ENCODE measurements around the gene LATS2.
"Not testable (repeated sequence)": the region's sequence is repeated elsewhere in the genome, so short reads cannot be mapped to it uniquely, and the experiment has no call there.

The LATS2 gene

GRCh38 chr13:20952838-20953237 is 108.5 kb downstream of the LATS2 start:
- Mint-ChIP-seq H3K27ac (no peak overlapping the region), H3K4me3 (no peak overlapping the region), H3K9me3 (no peaks in the 10 kb centered on the region), H3K4me1 (no peaks in the 10 kb centered on the region), H3K27me3 (peaks cover 7 to 16% of the 10 kb centered on the region in 2 donors), H3K36me3 (no peaks in the 10 kb centered on the region)
- DNase-seq = no peak
- no peak for ATAC-seq (replicated peaks)

DNA sequence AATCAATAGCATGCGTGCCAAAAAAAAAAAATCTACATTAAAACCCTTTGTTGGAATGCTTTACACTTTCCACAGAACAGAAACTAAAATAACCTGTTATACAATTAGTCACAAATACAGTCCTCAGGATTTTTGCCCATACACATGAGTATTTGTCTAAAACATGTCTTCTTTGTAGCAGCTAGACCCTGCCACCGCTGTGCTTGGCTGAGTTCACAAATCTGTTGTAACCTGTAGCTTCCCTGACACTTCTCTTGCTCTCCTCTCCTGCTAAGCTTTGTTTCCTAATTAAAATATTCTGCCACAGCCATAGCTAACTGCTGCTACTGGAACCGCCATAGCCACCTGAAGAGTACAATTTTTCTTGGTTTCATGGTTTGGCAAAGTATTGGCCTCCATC is 113.4 kb downstream of the LATS2 start:
- DNase-seq; H3K36me3 Mint-ChIP-seq; H3K4me3 Mint-ChIP-seq; H3K9me3 Mint-ChIP-seq; H3K27ac Mint-ChIP-seq; ATAC-seq (replicated peaks): not testable (repeated sequence)
- peaks cover 37 to 41% of the 10 kb centered on the region in 2 donors for H3K27me3 Mint-ChIP-seq
- H3K4me1 Mint-ChIP-seq = peaks cover 10 to 20% of the 10 kb centered on the region in 2 donors

DNA sequence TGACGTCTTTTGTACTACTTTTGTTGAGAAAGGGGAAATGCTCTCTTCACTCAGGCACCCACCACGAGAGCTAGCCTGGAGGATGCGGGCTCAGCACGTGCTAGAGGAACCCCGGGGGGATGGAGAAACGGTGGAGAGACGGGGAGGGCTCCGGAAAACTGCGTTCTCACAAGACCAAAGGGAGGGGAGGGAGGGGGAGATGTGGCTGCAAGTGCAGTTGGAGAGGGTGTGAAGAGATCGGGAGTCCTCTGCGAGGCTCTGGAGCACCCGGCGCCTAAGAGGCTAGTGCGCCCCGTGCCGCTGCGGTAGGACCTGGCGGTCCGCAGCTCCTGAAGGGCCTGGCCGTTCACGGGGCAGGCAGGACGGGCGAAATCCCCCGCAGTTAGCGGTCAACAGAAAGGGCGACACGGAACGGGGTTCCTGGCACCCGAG is 115.4 kb downstream of the LATS2 start:
- Mint-ChIP-seq H3K36me3 (peaks cover 0 to 2% of the 10 kb centered on the region in 2 donors), H3K27ac (no peak overlapping the region), H3K4me1 (peaks cover 10 to 20% of the 10 kb centered on the region in 2 donors), H3K27me3 (peaks cover 33 to 41% of the 10 kb centered on the region in 2 donors), H3K4me3 (peak overlapping the region; percentile 60 to 76), H3K9me3 (no peaks in the 10 kb centered on the region)
- ATAC-seq (replicated peaks) = peak; percentile 37 to 50
- DNase-seq = no peak

GRCh38 chr13:20942938-20943559 is 118.3 kb downstream of the LATS2 start:
- Mint-ChIP-seq H3K9me3 (no peaks in the 10 kb centered on the region), H3K36me3 (peaks cover 0 to 2% of the 10 kb centered on the region in 2 donors), H3K27ac (no peak overlapping the region), H3K4me1 (peaks cover 10 to 20% of the 10 kb centered on the region in 2 donors), H3K4me3 (no peak overlapping the region), H3K27me3 (peaks cover 33 to 41% of the 10 kb centered on the region in 2 donors)
- DNase-seq (no peak), ATAC-seq (replicated peaks) (peak; percentile 5 to 12)

DNA sequence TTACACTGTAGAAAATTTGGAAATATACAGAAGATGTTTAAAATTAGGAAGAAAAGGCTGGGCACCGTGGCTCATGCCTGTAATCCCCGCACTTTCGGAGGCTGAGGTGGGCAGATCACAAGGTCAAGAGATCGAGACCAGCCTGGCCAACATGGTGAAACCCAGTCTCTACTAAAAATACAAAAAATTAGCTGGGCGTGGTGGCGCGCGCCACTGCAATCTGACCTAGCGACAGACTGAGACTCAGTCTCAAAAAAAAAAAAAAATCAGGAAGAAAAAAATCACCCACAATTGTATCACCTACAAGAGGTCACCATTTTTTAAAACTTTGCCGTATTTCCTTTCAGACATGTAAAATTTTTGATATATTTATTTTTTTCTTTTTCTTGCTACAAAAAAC is 120.9 kb downstream of the LATS2 start:
- H3K4me3 Mint-ChIP-seq = not testable (repeated sequence)

DNA sequence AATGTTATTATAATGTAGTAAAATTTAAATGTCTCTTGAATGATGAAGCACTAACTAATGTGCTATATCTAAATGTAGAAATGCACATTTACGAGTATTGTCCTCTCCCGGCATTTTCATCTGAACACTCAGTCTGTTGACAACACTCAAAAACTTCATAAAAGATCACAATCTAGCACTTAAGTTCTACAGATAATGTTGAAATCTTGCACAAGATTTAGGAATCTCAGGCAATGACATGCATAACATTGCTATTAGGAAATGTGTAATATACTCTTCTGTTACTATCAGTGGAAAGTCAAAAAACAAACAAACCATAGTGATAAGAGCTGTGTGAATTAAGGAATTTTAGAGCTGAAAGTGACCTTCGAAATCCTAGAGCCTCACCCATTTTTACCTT is 121.3 kb downstream of the LATS2 start:
- Mint-ChIP-seq H3K4me3 (no peak overlapping the region), H3K9me3 (no peaks in the 10 kb centered on the region), H3K36me3 (peaks cover 0 to 2% of the 10 kb centered on the region in 2 donors), H3K27ac (no peak overlapping the region), H3K27me3 (peaks cover 16 to 21% of the 10 kb centered on the region in 2 donors), H3K4me1 (peaks cover 3 to 6% of the 10 kb centered on the region in 2 donors)
- ATAC-seq (replicated peaks) = no peak
- DNase-seq = no peak

More for the DNA sequence above, 120.9 kb downstream of the LATS2 start:
- H3K4me1 Mint-ChIP-seq; H3K27ac Mint-ChIP-seq; DNase-seq; H3K36me3 Mint-ChIP-seq; H3K9me3 Mint-ChIP-seq; ATAC-seq (replicated peaks): not testable (repeated sequence)
- peaks cover 16 to 26% of the 10 kb centered on the region in 2 donors for H3K27me3 Mint-ChIP-seq

DNA sequence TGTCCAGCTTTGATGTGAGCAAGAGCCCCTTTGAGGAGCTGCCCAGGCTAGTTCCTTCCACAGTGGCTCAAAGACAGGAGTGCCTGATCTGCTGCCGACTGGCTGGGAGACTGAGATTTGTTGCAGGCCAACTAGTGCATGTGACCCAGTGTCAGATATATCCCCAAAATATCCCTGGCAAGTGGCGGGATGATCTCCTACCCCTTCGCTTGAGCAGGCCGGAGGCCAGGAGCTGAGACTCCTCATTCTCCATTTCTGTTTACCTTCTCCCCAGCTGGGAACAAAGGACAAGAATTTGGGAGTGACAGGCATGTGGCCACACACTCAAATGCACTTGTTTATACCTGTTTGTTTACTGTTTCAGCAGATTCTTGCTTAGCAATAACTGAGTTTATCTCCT is 121.7 kb downstream of the LATS2 start:
- peaks cover 3 to 6% of the 10 kb centered on the region in 2 donors for H3K4me1 Mint-ChIP-seq
- H3K27ac Mint-ChIP-seq = no peak overlapping the region
- DNase-seq = no peak
- H3K36me3 Mint-ChIP-seq = peaks cover 0 to 2% of the 10 kb centered on the region in 2 donors
- H3K4me3 Mint-ChIP-seq = no peak overlapping the region
- peaks cover 16 to 17% of the 10 kb centered on the region in 2 donors for H3K27me3 Mint-ChIP-seq
- H3K9me3 Mint-ChIP-seq = no peaks in the 10 kb centered on the region
- ATAC-seq (replicated peaks) = no peak

DNA sequence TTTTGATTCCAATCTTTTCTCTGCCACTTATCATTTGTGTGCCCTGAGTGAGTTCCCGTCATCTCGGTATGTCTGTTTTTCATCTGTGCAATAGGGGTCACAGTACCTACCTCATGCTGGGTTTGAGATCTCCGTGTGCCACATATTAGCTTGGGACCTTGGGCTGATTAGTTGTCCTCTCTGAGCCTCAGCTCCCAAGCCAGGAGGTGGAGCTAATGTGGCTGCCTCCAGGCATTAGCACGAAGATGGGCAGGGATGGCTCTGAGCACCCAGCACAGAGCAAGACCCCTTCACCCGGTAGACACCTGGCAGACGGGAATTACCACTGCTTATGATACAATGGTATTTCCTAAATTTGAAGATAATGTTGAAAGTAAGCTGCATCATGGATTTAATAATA is 123.1 kb downstream of the LATS2 start:
- Mint-ChIP-seq H3K27me3 (peaks cover 6 to 11% of the 10 kb centered on the region in 2 donors), H3K4me1 (no peaks in the 10 kb centered on the region), H3K9me3 (no peaks in the 10 kb centered on the region), H3K27ac (no peak overlapping the region), H3K4me3 (no peak overlapping the region), H3K36me3 (no peaks in the 10 kb centered on the region)
- ATAC-seq (replicated peaks) (no peak), DNase-seq (no peak)

DNA sequence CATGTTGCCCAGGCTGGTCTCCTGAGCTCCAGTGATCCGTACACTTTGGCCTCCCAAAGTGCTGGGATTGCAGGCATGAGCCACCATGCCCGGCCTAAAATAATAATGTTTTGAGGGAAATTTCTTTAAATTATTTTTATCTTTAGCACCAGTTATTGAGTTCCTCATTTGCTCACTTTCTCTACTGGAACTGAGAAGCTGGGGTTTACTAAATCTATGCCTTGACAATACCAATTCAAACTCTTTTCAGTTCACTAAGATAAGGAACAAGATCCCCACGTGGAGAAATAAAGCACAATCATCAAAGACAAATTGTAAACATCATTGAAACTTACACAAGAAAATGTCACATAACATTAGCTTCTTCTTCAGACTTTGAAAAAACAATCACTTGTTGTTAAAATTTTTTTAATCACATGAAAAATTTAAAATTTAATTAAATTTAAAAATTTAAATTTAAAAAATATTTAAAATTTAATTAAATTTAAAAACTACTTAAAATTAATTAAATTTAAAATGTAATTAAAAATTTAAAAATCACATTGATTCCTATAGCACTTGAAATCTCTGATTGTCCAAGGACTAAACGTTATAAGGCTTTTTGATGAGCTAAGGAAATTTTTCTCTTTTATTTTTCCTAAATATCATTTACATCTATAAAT is 133.7 kb downstream of the LATS2 start:
- peaks cover 0 to 1% of the 10 kb centered on the region in 2 donors for H3K9me3 Mint-ChIP-seq
- no peaks in the 10 kb centered on the region for H3K27me3 Mint-ChIP-seq
- H3K27ac Mint-ChIP-seq = no peak overlapping the region
- H3K36me3 Mint-ChIP-seq = no peaks in the 10 kb centered on the region
- ATAC-seq (replicated peaks) (no peak), DNase-seq (no peak)
- H3K4me3 Mint-ChIP-seq = no peak overlapping the region
- no peaks in the 10 kb centered on the region for H3K4me1 Mint-ChIP-seq

DNA sequence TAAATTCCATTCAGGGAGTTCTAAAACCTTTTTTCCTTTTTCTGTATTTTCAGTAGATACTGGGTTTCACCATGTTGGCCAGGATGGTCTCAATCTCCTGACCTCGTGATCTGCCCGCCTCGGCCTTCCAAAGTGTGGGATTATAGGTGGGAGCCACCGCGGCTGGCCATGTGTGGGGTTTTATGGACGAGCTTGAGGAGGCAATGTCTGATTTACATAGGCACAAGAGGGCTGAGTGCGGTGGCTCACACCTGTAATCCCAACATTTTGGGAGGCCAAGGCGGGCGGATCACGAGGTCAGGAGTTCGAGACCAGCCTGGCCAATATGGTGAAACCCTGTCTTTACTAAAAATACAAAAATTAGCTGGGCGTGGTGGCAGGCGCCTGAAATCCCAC is 136.0 kb downstream of the LATS2 start:
- H3K4me3 Mint-ChIP-seq; DNase-seq; H3K27ac Mint-ChIP-seq; H3K27me3 Mint-ChIP-seq; H3K36me3 Mint-ChIP-seq; H3K4me1 Mint-ChIP-seq; H3K9me3 Mint-ChIP-seq; ATAC-seq (replicated peaks): not testable (repeated sequence)

GRCh38 chr13:20924758-20925394 is 136.5 kb downstream of the LATS2 start:
- peak; percentile 17 for DNase-seq
- no peaks in the 10 kb centered on the region for H3K4me1 Mint-ChIP-seq
- H3K9me3 Mint-ChIP-seq = peaks cover 0 to 1% of the 10 kb centered on the region in 2 donors
- no peaks in the 10 kb centered on the region for H3K27me3 Mint-ChIP-seq
- no peak overlapping the region for H3K27ac Mint-ChIP-seq
- no peaks in the 10 kb centered on the region for H3K36me3 Mint-ChIP-seq
- ATAC-seq (replicated peaks) = peak; percentile 60 to 73
- H3K4me3 Mint-ChIP-seq = no peak overlapping the region

GRCh38 chr13:20923272-20923671 is 138.1 kb downstream of the LATS2 start:
- H3K27ac Mint-ChIP-seq = no peak overlapping the region
- H3K27me3 Mint-ChIP-seq = no peaks in the 10 kb centered on the region
- H3K9me3 Mint-ChIP-seq = no peaks in the 10 kb centered on the region
- DNase-seq = no peak
- H3K4me1 Mint-ChIP-seq = no peaks in the 10 kb centered on the region
- no peak for ATAC-seq (replicated peaks)
- no peaks in the 10 kb centered on the region for H3K36me3 Mint-ChIP-seq
- no peak overlapping the region for H3K4me3 Mint-ChIP-seq
